ENCODE measurements around the gene SMC3. TPM values are rescaled to one million over a fixed set of nuclear protein-coding genes. Genes with fewer than 3 reads are reported as not detected.

The SMC3 gene
- total and polyA plus RNA-seq, 7 donors, result 15.3 to 25.3 (median 19.2) TPM

DNA sequence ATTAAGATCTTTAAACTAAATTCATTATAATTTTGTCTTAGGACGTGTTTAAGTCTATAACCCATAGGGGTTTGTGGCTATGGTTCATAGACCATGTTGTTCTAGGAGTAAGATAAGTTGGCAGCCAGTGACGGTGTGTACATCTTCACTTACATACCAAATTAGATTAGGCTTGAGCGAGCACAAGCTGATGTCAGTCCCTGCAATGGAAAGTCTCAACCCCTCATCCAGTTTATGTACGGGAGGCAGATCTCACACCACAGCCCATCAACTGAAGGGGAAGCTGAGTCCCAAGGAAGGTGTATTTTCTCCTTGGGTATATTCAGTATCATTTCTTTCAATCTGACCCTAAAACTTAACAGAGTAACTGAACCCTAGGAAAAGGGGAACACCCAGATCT lies 5.1 kb upstream of the SMC3 start:
- TF ChIP-seq, protein P1, sequence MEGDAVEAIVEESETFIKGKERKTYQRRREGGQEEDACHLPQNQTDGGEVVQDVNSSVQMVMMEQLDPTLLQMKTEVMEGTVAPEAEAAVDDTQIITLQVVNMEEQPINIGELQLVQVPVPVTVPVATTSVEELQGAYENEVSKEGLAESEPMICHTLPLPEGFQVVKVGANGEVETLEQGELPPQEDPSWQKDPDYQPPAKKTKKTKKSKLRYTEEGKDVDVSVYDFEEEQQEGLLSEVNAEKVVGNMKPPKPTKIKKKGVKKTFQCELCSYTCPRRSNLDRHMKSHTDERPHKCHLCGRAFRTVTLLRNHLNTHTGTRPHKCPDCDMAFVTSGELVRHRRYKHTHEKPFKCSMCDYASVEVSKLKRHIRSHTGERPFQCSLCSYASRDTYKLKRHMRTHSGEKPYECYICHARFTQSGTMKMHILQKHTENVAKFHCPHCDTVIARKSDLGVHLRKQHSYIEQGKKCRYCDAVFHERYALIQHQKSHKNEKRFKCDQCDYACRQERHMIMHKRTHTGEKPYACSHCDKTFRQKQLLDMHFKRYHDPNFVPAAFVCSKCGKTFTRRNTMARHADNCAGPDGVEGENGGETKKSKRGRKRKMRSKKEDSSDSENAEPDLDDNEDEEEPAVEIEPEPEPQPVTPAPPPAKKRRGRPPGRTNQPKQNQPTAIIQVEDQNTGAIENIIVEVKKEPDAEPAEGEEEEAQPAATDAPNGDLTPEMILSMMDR (IDR thresholded peaks at IDR 0.05), result no peak
- Histone ChIP-seq H3K4me3 (no peak overlapping the region), H3K9me3 (no peaks in the 10 kb centered on the region), H3K27me3 (ENCODE audit: insufficient read depth in 3 of 3, low read length in 2 of 3) (peaks cover 0 to 3% (median 2%) of the 10 kb centered on the region in 3 donors), H3K36me3 (ENCODE audit: insufficient read depth in 1 of 2, low read depth in 1 of 2) (no peaks in the 10 kb centered on the region), H3K27ac (no peak overlapping the region), H3K4me1 (peaks cover 6% of the 10 kb centered on the region)
- intact Hi-C loops (cut with DNase I), result loop anchor here in 1 of 2 donors (10.0 kb wide), 1 partner anchor 358 kb away; the partner anchor contains the start of gene MXI1
- no peak for ATAC-seq
- 76 to 82% (median 78%) methylated on average over 4 of the region's 4 CpGs for WGBS, 3 donors
- no peak for DNase-seq

DNA sequence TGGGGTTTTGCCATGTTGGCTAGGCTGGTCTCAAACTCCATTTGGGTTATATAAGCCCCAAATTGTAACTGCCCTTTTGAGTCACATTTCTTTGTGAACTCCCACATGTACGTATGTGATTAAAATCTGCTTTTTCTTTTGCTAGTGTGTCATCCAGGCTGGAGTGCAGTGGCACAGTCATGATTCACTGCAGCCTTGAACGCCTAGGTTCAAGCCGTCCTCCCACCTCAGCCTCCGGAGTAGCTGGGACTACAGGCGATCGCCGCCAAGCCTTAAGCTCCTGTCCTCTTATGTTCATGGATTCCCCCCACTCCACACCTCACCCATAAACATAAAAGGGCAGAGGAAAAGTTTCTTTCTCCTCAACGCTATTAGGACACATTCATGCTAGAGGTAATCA lies 4.4 kb upstream of the SMC3 start:
- H3K9me3 ChIP-seq, result no peaks in the 10 kb centered on the region
- no peak for DNase-seq
- 89 to 95% (median 92%) methylated on average over 8 of the region's 8 CpGs for WGBS, 3 donors

DNA sequence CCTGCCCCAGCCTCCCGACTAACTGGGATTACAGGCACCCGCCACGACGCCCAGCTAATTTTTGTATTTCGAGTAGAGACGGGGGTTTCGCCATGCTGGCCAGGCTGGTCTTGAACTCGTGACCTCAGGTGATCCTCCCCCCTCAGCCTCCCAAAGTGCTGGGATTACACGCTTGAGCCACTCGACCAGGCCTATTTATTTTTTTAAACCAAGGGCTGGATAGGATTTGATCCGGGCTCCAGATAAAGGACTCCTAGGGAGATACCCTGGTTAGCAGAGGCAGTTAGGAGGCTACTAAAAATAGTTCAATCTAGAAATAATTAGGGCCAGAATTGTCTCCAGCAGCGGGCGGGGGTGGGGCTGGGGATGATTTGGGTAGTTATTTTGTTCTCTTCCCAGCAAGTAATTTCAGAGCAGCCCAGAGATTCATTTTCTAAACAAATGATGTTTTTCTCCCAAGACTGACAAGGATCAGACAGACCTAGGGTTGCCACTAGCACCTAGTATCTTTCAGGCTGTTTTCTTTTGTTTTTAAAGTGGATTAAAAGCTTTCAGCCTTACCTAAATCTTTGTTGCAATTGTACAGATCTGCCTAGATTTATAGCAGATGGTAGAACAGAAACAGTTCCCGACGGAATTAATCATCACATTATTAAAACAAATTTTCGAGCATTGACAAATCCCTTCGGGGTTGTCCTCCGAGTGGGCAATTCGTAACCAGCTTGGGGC lies 859 bp upstream of the SMC3 start:
- ATAC-seq, result no peak
- intact Hi-C loops (cut with DNase I), result loop anchor here in 1 of 2 donors (10.0 kb wide), 1 partner anchor 362 kb away; the partner anchor contains the start of gene MXI1
- Histone ChIP-seq H3K4me1 (peaks cover 29% of the 10 kb centered on the region), H3K36me3 (ENCODE audit: insufficient read depth in 1 of 2, low read depth in 1 of 2) (peaks cover 0 to 4% of the 10 kb centered on the region in 2 donors), H3K27ac (peak overlapping the region; percentile 85), H3K27me3 (ENCODE audit: insufficient read depth in 3 of 3, low read length in 2 of 3) (no peaks in the 10 kb centered on the region), H3K4me3 (peak overlapping the region; percentile 90), H3K9me3 (no peaks in the 10 kb centered on the region)
- WGBS, 3 donors, result 54 to 57% (median 54%) methylated on average over 19 of the region's 19 CpGs
- TF ChIP-seq, protein P1 (IDR thresholded peaks at IDR 0.05), result no peak
- no peak for DNase-seq

More for the DNA sequence above, 4.4 kb upstream of the SMC3 start:
- intact Hi-C loops (cut with DNase I), result loop anchor here in 1 of 2 donors (10.0 kb wide), 1 partner anchor 358 kb away; the partner anchor contains the start of gene MXI1
- H3K36me3 ChIP-seq (ENCODE audit: insufficient read depth in 1 of 2, low read depth in 1 of 2), result no peaks in the 10 kb centered on the region
- H3K27ac ChIP-seq, result no peak overlapping the region
- H3K27me3 ChIP-seq (ENCODE audit: insufficient read depth in 3 of 3, low read length in 2 of 3), result peaks cover 0 to 3% (median 0%) of the 10 kb centered on the region in 3 donors
- peaks cover 6% of the 10 kb centered on the region for H3K4me1 ChIP-seq
- no peak for ATAC-seq
- TF ChIP-seq, protein P1 (IDR thresholded peaks at IDR 0.05), result no peak
- no peak overlapping the region for H3K4me3 ChIP-seq

DNA sequence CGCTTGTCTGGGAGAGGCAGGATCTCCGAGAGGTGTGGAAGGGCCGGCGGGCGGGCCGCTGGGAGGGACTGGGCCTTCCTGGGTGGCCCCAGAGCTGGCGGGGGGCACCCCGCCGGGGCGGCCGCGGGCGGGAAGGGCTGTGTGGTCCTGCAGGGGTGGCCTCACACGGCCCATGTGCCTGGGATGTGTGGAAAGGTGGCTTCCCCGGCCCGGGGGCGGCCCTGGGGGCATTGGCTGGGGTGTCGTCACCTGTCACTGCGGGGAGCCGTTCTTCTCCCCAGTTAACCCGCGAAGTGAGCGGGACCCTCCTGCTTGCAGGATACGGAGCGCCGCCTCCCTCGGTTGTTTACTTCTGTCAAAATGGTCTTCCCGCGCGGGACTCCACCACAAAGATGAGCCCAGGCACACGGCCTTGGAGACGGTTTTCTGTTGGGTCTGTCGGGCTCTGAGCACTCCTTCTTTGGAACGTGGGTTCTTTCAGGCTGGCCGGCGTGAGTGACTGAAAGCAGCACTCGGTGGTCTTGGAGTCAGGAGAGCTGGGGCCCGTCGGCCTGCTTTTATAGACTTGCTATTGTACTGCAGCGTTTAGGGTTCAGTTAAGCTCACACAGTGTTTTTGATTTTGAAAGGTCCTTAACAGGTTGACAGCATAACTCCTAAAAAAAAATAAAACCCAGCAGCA lies 700 bp downstream of the SMC3 start:
- WGBS, 3 donors, result 0 to 1% (median 1%) methylated on average over 30 to 40 of the region's 40 CpGs
- DNase-seq, result no peak

More for the DNA sequence above, 700 bp downstream of the SMC3 start:
- TF ChIP-seq, protein P1 (IDR thresholded peaks at IDR 0.05), result no peak
- ATAC-seq, result peak; percentile 35 to 63 (median 48)
- Histone ChIP-seq H3K27ac (peak overlapping the region; percentile 85), H3K9me3 (no peaks in the 10 kb centered on the region), H3K4me1 (peaks cover 43% of the 10 kb centered on the region), H3K4me3 (peak overlapping the region; percentile 90), H3K27me3 (ENCODE audit: insufficient read depth in 3 of 3, low read length in 2 of 3) (no peaks in the 10 kb centered on the region), H3K36me3 (ENCODE audit: insufficient read depth in 1 of 2, low read depth in 1 of 2) (peaks cover 0 to 4% of the 10 kb centered on the region in 2 donors)
- intact Hi-C loops (cut with DNase I), result loop anchor here in 1 of 2 donors (10.0 kb wide), 1 partner anchor 363 kb away; the partner anchor contains the start of gene MXI1

Data from psoas muscle (tissue), 8 donors.